Panc1 (cell line): Measurements from ENCODE around the gene STOX2. TPM values are rescaled to one million over a fixed set of nuclear protein-coding genes. Genes with fewer than 3 reads are reported as not detected.

Experiments used
- ATAC-seq: fragments of 200-7000 bp; cut with Tn5 transposase; 2 replicates; pipeline ENCODE4 v1.9.1; 2020; ENCODE audit warnings: mild to moderate bottlenecking, moderate library complexity
- BruUV-seq: library from RNA; stranded (reverse); fragments of 400-500 nt; replicated peaks from 2 replicates; lab custom pipeline; 2021; lab: Mats Ljungman, UMichigan
- CTCF ChIA-PET: fragments of 300-600 bp; sonication (Branson Sonifier 250); formaldehyde crosslinking; loops from one replicate; lab custom pipeline; 2022; ENCODE audit warnings: antibody characterized with exemption; lab: Charles Lee
- POLR2A ChIA-PET: fragments of 300-600 bp; sonication (Branson Sonifier 250); formaldehyde crosslinking; loops from one replicate; lab custom pipeline; 2022; ENCODE audit warnings: antibody characterized with exemption; lab: Charles Lee
- DNase-seq: peaks from one replicate; pipeline ENCODE4 v3.0.0-alpha.2; 2010; ENCODE audit warnings: low read depth, low spot score
- H3K27ac ChIP-seq: 2 replicates; pipeline ENCODE4 v1.5.1; 2011; ENCODE audit warnings: mild to moderate bottlenecking, low read length, inconsistent platforms
- H3K27me3 ChIP-seq: fragments of 200-500 bp; sonication (Bioruptor generic); 2 replicates; pipeline ENCODE4 v1.6.0; 2014; ENCODE audit warnings: low read length, inconsistent platforms; ENCODE audit not compliant: control insufficient read depth, insufficient read depth
- H3K36me3 ChIP-seq: fragments of 200-500 bp; sonication (Bioruptor generic); 2 replicates; pipeline ENCODE4 v1.5.1; 2014; ENCODE audit warnings: inconsistent platforms, mild to moderate bottlenecking, low read length, moderate library complexity; ENCODE audit not compliant: control insufficient read depth, insufficient read depth
- H3K4me1 ChIP-seq: 2 replicates; pipeline ENCODE4 v1.5.1; 2011; ENCODE audit warnings: inconsistent platforms, mild to moderate bottlenecking, low read length, moderate library complexity; ENCODE audit not compliant: control insufficient read depth, insufficient read depth
- H3K4me3 ChIP-seq, 2 experiments: 2 replicates each; pipeline ENCODE4 v1.5.1; 2011 to 2012; ENCODE audit warnings: low read depth in 2 of 2, low read length in 2 of 2, mild to moderate bottlenecking in 2 of 2, inconsistent platforms in 1 of 2, moderate library complexity in 1 of 2
- H3K9me3 ChIP-seq: fragments of 200-500 bp; sonication (Bioruptor generic); 2 replicates; pipeline ENCODE4 v1.5.1; 2014; ENCODE audit warnings: low read depth, mild to moderate bottlenecking, inconsistent platforms, low read length, moderate library complexity; ENCODE audit not compliant: control insufficient read depth, insufficient read depth
- POLR2AphosphoS5 ChIP-seq: IDR thresholded peaks from 2 replicates; pipeline ENCODE4 v1.6.1; 2012; ENCODE audit warnings: mild to moderate bottlenecking, low read depth, low read length, moderate library complexity
- SIN3A ChIP-seq: IDR thresholded peaks from 2 replicates; pipeline ENCODE4 v1.6.1; 2012; ENCODE audit warnings: low read depth, mild to moderate bottlenecking, low read length, moderate library complexity, borderline replicate concordance; ENCODE audit not compliant: insufficient read depth
- TCF7L2 ChIP-seq: IDR thresholded peaks from 2 replicates; pipeline ENCODE4 v1.6.1; 2011; ENCODE audit warnings: mild to moderate bottlenecking, low read depth, low read length, inconsistent platforms
- in situ Hi-C: cut with HindIII; loops from 2 replicates; pipeline ENCODE4 v1.10.0; 2016; ENCODE audit warnings: low sequenced_read_pairs, low pct_unique_long_range_greater_than_20kb
- intact Hi-C: fragments of 100-400 bp; cut with micrococcal nuclease; formaldehyde crosslinking; loops from one replicate; pipeline ENCODE4 v1.10.0; 2022; ENCODE audit not compliant: unreplicated experiment
- total RNA-seq: library from RNA; stranded (reverse); gene quantifications from one replicate; pipeline ENCODE4 v1.2.1, GENCODE V29; 2021; ENCODE audit not compliant: unreplicated experiment
- TF ChIP-seq, protein P1 (sequence below): fragments of 450-650 bp; IDR thresholded peaks from 2 replicates; pipeline ENCODE4 v1.5.1; 2017; ENCODE audit warnings: mild to moderate bottlenecking
- TF ChIP-seq, protein P2 (sequence below), 2 experiments: IDR thresholded peaks; 2 replicates each; pipeline ENCODE4 v1.6.1; 2011 to 2012; ENCODE audit warnings: low read depth in 2 of 2, control low read depth in 1 of 2, low read length in 1 of 2, mild to moderate bottlenecking in 1 of 2, moderate library complexity in 1 of 2; ENCODE audit not compliant: insufficient read depth in 1 of 2

STOX2 gene
- total RNA-seq, 1 experiment from 2014 or later, result 10.6 TPM

DNA sequence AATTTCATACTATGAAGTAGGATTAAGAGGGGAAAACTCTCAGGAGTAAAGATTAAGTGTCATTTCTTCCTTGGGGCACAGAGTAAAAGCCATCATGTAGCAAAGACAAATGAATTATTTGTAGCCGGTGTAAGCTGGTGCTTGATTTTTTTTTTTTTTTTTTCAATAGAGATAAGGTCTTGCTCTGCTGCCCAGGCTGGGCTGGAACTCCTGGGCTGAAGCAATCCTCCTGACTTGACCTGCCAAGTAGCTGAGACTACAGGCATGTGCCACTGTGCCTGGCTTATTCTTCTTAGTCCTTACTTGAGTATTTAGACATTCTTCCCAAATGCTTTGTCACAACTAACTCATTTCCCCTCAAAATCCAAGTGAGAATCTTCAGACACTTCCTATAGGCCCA is 125.7 kb downstream of the STOX2 start:
- Histone ChIP-seq H3K9me3 (no peaks in the 10 kb centered on the region), H3K36me3 (no peaks in the 10 kb centered on the region), H3K27me3 (no peaks in the 10 kb centered on the region), H3K4me1 (no peaks in the 10 kb centered on the region), H3K4me3 (no peak overlapping the region), H3K27ac (no peak overlapping the region)
- no peak for ATAC-seq
- TF ChIP-seq SIN3A (no peak), TCF7L2 (no peak), POLR2AphosphoS5 (no peak)
- TF ChIP-seq, protein P1, sequence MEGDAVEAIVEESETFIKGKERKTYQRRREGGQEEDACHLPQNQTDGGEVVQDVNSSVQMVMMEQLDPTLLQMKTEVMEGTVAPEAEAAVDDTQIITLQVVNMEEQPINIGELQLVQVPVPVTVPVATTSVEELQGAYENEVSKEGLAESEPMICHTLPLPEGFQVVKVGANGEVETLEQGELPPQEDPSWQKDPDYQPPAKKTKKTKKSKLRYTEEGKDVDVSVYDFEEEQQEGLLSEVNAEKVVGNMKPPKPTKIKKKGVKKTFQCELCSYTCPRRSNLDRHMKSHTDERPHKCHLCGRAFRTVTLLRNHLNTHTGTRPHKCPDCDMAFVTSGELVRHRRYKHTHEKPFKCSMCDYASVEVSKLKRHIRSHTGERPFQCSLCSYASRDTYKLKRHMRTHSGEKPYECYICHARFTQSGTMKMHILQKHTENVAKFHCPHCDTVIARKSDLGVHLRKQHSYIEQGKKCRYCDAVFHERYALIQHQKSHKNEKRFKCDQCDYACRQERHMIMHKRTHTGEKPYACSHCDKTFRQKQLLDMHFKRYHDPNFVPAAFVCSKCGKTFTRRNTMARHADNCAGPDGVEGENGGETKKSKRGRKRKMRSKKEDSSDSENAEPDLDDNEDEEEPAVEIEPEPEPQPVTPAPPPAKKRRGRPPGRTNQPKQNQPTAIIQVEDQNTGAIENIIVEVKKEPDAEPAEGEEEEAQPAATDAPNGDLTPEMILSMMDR, result no peak
- TF ChIP-seq, protein P2, sequence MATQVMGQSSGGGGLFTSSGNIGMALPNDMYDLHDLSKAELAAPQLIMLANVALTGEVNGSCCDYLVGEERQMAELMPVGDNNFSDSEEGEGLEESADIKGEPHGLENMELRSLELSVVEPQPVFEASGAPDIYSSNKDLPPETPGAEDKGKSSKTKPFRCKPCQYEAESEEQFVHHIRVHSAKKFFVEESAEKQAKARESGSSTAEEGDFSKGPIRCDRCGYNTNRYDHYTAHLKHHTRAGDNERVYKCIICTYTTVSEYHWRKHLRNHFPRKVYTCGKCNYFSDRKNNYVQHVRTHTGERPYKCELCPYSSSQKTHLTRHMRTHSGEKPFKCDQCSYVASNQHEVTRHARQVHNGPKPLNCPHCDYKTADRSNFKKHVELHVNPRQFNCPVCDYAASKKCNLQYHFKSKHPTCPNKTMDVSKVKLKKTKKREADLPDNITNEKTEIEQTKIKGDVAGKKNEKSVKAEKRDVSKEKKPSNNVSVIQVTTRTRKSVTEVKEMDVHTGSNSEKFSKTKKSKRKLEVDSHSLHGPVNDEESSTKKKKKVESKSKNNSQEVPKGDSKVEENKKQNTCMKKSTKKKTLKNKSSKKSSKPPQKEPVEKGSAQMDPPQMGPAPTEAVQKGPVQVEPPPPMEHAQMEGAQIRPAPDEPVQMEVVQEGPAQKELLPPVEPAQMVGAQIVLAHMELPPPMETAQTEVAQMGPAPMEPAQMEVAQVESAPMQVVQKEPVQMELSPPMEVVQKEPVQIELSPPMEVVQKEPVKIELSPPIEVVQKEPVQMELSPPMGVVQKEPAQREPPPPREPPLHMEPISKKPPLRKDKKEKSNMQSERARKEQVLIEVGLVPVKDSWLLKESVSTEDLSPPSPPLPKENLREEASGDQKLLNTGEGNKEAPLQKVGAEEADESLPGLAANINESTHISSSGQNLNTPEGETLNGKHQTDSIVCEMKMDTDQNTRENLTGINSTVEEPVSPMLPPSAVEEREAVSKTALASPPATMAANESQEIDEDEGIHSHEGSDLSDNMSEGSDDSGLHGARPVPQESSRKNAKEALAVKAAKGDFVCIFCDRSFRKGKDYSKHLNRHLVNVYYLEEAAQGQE (IDR thresholded peaks at IDR 0.05; ENCODE audit: insufficient read depth in 1 of 2, low read depth in 2 of 2, low read length in 1 of 2), result no peak
- ChIA-PET CTCF (no interaction called here), POLR2A (no interaction called here)
- intact Hi-C loops, result no loop called here
- in situ Hi-C loops, result no loop called here
- BruUV-seq, result no TSS peak
- no peak for DNase-seq

DNA sequence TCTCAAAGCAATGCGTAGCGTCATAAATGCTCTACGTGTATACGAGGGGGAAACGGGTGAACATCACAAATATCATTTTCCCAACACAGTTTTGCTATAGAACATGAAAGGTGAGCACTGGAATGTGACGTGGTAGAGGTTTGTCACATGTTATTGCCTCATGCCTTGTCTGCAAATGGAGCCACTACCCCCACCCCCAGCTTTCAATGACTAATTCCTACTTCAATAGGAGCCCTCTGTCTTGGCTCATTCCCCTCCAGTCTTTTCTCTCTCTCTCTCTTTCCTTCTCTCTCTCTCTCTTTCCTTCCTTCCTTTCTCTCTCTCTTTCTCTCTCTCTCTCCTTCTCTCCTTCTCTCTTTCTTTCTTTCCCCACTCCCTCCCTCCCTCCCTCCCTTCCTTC is 127.0 kb downstream of the STOX2 start:
- intact Hi-C loops, result no loop called here
- Histone ChIP-seq H3K27me3 (no peaks in the 10 kb centered on the region), H3K4me3 (no peak overlapping the region), H3K27ac (no peak overlapping the region), H3K9me3 (no peaks in the 10 kb centered on the region), H3K4me1 (no peaks in the 10 kb centered on the region), H3K36me3 (no peaks in the 10 kb centered on the region)
- ATAC-seq (no peak), DNase-seq (no peak)
- TF ChIP-seq TCF7L2 (no peak), SIN3A (no peak), POLR2AphosphoS5 (no peak)
- TF ChIP-seq, protein P2 (IDR thresholded peaks at IDR 0.05; ENCODE audit: insufficient read depth in 1 of 2, low read depth in 2 of 2, low read length in 1 of 2), result no peak
- TF ChIP-seq, protein P1, result no peak
- in situ Hi-C loops, result no loop called here
- no TSS peak for BruUV-seq
- ChIA-PET POLR2A (no interaction called here), CTCF (no interaction called here)
